HG02588 (cell line): ENCODE measurements around the gene PINK1.

Experiments
- ATAC-seq: cut with Tn5 transposase; IDR thresholded peaks from one replicate; pipeline ENCODE4 v1.9.1; 2021; ENCODE audit warnings: mild to moderate bottlenecking, moderate library complexity; ENCODE audit not compliant: unreplicated experiment

PINK1 gene

GRCh38 chr1:20643080-20643479, 9.8 kb downstream of the PINK1 start:
- ATAC-seq: no peak

GRCh38 chr1:20644416-20644815, 11.2 kb downstream of the PINK1 start:
- no peak for ATAC-seq

GRCh38 chr1:20645414-20645813, 12.2 kb downstream of the PINK1 start:
- no peak for ATAC-seq

GRCh38 chr1:20648438-20648837, 15.2 kb downstream of the PINK1 start:
- no peak for ATAC-seq

GRCh38 chr1:20648946-20649345, 15.7 kb downstream of the PINK1 start:
- ATAC-seq: no peak

GRCh38 chr1:20652300-20652699, 19.0 kb downstream of the PINK1 start:
- ATAC-seq: no peak

- no peak for ATAC-seq
Observed at GRCh38 chr1:20654104-20654690, 20.9 kb downstream of the PINK1 start.

GRCh38 chr1:20657024-20657423, 23.8 kb downstream of the PINK1 start:
- no peak for ATAC-seq

GRCh38 chr1:20658166-20658915, 25.1 kb downstream of the PINK1 start:
- ATAC-seq: no peak

GRCh38 chr1:20660363-20660762, 27.1 kb downstream of the PINK1 start:
- ATAC-seq: no peak

- ATAC-seq: peak; percentile 3
Observed at GRCh38 chr1:20660847-20661206, 27.6 kb downstream of the PINK1 start.

GRCh38 chr1:20661207-20662109, 28.2 kb downstream of the PINK1 start, which contains the start of gene DDOST:
DDOST (minus strand) TSS chr1:20661369; CDS start chr1:20661350, 19 bp downstream.
- ATAC-seq: peak; percentile 96

GRCh38 chr1:20662110-20662475, 28.8 kb downstream of the PINK1 start:
- ATAC-seq: no peak

- no peak for ATAC-seq
Observed at GRCh38 chr1:20663365-20663764, 30.1 kb downstream of the PINK1 start.

- no peak for ATAC-seq
Observed at GRCh38 chr1:20663969-20664715, 30.9 kb downstream of the PINK1 start.

GRCh38 chr1:20665726-20666125, 32.5 kb downstream of the PINK1 start:
- no peak for ATAC-seq

- no peak for ATAC-seq
Observed at GRCh38 chr1:20666146-20666545, 32.9 kb downstream of the PINK1 start.

- ATAC-seq: no peak
Observed at GRCh38 chr1:20666804-20667203, 33.5 kb downstream of the PINK1 start.

- no peak for ATAC-seq
Observed at GRCh38 chr1:20668581-20668980, 35.3 kb downstream of the PINK1 start.

- ATAC-seq: no peak
Observed at GRCh38 chr1:20670936-20671335, 37.7 kb downstream of the PINK1 start.

- ATAC-seq: no peak
Observed at GRCh38 chr1:20672265-20672632, 39.0 kb downstream of the PINK1 start.
